GM12878 (cell line): ENCODE data around the gene AGTRAP. TPM values are rescaled to one million over a fixed set of nuclear protein-coding genes. Genes with fewer than 3 reads are reported as not detected.

Experiments used
- ATAC-seq: fragments of 200-7000 bp; cut with Tn5 transposase; 3 replicates; pipeline ENCODE4 v1.9.1; 2020; ENCODE audit warnings: mild to moderate bottlenecking, moderate library complexity
- BruUV-seq: library from RNA; stranded (reverse); fragments of 400-500 nt; replicated peaks from 2 replicates; lab custom pipeline; 2021; lab: Mats Ljungman, UMichigan
- CTCF ChIA-PET: fragments of 300-600 bp; sonication (Branson Sonifier 250); formaldehyde crosslinking; extraction: SDS; loops from one replicate; lab custom pipeline; 2021; ENCODE audit warnings: inconsistent platforms; lab: Yijun Ruan, JAX
- POLR2A ChIA-PET: fragments of 350-600 bp; formaldehyde crosslinking; extraction: SDS; loops from one replicate; lab custom pipeline; 2021; ENCODE audit warnings: inconsistent platforms; lab: Charles Lee
- RAD21 ChIA-PET: fragments of 300-600 bp; sonication (Branson Sonifier 250); formaldehyde crosslinking; loops from one replicate; lab custom pipeline; 2023; ENCODE audit warnings: antibody characterized with exemption; ENCODE audit not compliant: unreplicated experiment; lab: Charles Lee
- SMC1A ChIA-PET: fragments of 300-600 bp; sonication (Branson Sonifier 250); formaldehyde crosslinking; loops from one replicate; lab custom pipeline; 2023; ENCODE audit not compliant: unreplicated experiment, uncharacterized antibody; lab: Charles Lee
- DNase-seq: peaks from one replicate; pipeline ENCODE4 v3.0.0-alpha.2; 2011; ENCODE audit warnings: low read depth, low spot score
- FAIRE-seq: peaks from 3 replicates; lab custom pipeline; 2011; peaks lifted over from hg19 to GRCh38; lab: Jason Lieb, UNC
- H2AFZ ChIP-seq: 2 replicates; pipeline ENCODE4 v1.6.0; 2011; ENCODE audit warnings: low read depth, low read length, control low read depth; ENCODE audit not compliant: control insufficient read depth
- H3K27ac ChIP-seq: 2 replicates; pipeline ENCODE4 v1.5.1; 2011; ENCODE audit warnings: control low read depth; ENCODE audit not compliant: control insufficient read depth, insufficient read depth
- H3K27me3 ChIP-seq, 2 experiments: replicated peaks in 1 of 2; 2 replicates each; pipeline versions ENCODE4 v1.6.0 to v1.6.1; 2011; ENCODE audit warnings: low read length in 1 of 2; ENCODE audit not compliant: control insufficient read depth in 2 of 2, insufficient read depth in 2 of 2
- H3K36me3 ChIP-seq, 2 experiments: 2 replicates each; pipeline ENCODE4 v1.5.1; 2011; ENCODE audit warnings: low read length in 1 of 2; ENCODE audit not compliant: control insufficient read depth in 2 of 2, insufficient read depth in 2 of 2
- H3K4me1 ChIP-seq: 2 replicates; pipeline ENCODE4 v1.6.1; 2011; ENCODE audit warnings: mild to moderate bottlenecking, low read length, moderate library complexity, mixed read lengths; ENCODE audit not compliant: control insufficient read depth, insufficient read depth
- H3K4me2 ChIP-seq: 2 replicates; pipeline ENCODE4 v1.6.0; 2011; ENCODE audit warnings: control low read depth; ENCODE audit not compliant: control insufficient read depth, insufficient read depth
- H3K4me3 ChIP-seq: fragments of 200-600 bp; sonication (generic); 2 replicates; pipeline ENCODE4 v1.5.1; 2016
- H3K79me2 ChIP-seq: 2 replicates; pipeline ENCODE4 v1.6.0; 2011; ENCODE audit warnings: low read length; ENCODE audit not compliant: control insufficient read depth, insufficient read depth
- H3K9ac ChIP-seq: 2 replicates; pipeline ENCODE4 v1.8.0; 2011; ENCODE audit warnings: low read length, control low read depth, mixed read lengths; ENCODE audit not compliant: control insufficient read depth, insufficient read depth
- H3K9me3 ChIP-seq: replicated peaks from 3 replicates; pipeline ENCODE4 v1.5.1; 2011; ENCODE audit warnings: mild to moderate bottlenecking, low read length; ENCODE audit not compliant: control insufficient read depth, insufficient read depth
- H4K20me1 ChIP-seq: 2 replicates; pipeline ENCODE4 v1.6.0; 2011; ENCODE audit not compliant: control insufficient read depth, insufficient read depth
- ASH2L ChIP-seq: fragments of 300-600, 200-600 bp; sonication (generic); IDR thresholded peaks from 2 replicates; pipeline ENCODE4 v1.6.1; 2017; ENCODE audit warnings: low read depth, mild to moderate bottlenecking, borderline replicate concordance
- BHLHE40 ChIP-seq, 2 experiments: fragments of 450-650 bp in 1 of 2; IDR thresholded peaks; 2 replicates each; pipeline ENCODE4 v1.6.1; 2011 to 2017; ENCODE audit warnings: low read depth in 2 of 2, borderline replicate concordance in 1 of 2, improper control_type of control experiment in 1 of 2, low read length in 1 of 2, mild to moderate bottlenecking in 1 of 2
- DPF2 ChIP-seq: fragments of 450-650 bp; IDR thresholded peaks from 2 replicates; pipeline ENCODE4 v1.6.1; 2017; ENCODE audit warnings: mild to moderate bottlenecking
- ETV6 ChIP-seq, 2 experiments: fragments of 450-650 bp in 1 of 2; IDR thresholded peaks in 1 of 2; conservative IDR thresholded peaks in 1 of 2; 2 replicates each; pipeline ENCODE4 v1.6.1; 2014; ENCODE audit warnings: antibody characterized with exemption in 1 of 2, borderline replicate concordance in 1 of 2, low read depth in 1 of 2, mild to moderate bottlenecking in 1 of 2, moderate library complexity in 1 of 2
- HDAC6 ChIP-seq: fragments of 200-600 bp; sonication (generic); IDR thresholded peaks from one replicate; pipeline ENCODE4 v1.8.0; 2017; ENCODE audit warnings: antibody characterized with exemption; ENCODE audit not compliant: unreplicated experiment
- IKZF1 ChIP-seq: fragments of 450-650 bp; conservative IDR thresholded peaks from 2 replicates; pipeline ENCODE4 v1.6.1; 2017; ENCODE audit warnings: antibody characterized with exemption, mild to moderate bottlenecking
- KDM1A ChIP-seq: fragments of 200-600 bp; sonication (generic); IDR thresholded peaks from 2 replicates; pipeline ENCODE4 v1.6.1; 2016; ENCODE audit warnings: borderline replicate concordance
- MXI1 ChIP-seq: fragments of 150-350 bp; IDR thresholded peaks from 2 replicates; pipeline ENCODE4 v1.6.1; 2011; ENCODE audit warnings: low read depth, mild to moderate bottlenecking, inconsistent platforms, low read length, improper control_type of control experiment
- NR2C2 ChIP-seq: IDR thresholded peaks from 2 replicates; pipeline ENCODE4 v1.6.1; 2011; ENCODE audit warnings: borderline replicate concordance, low read depth; ENCODE audit not compliant: control insufficient read depth, insufficient read length
- POLR2AphosphoS2 ChIP-seq: IDR thresholded peaks from 2 replicates; pipeline ENCODE4 v1.6.1; 2011; ENCODE audit warnings: low read depth, mild to moderate bottlenecking, low read length, improper control_type of control experiment, moderate library complexity
- RFX5 ChIP-seq: IDR thresholded peaks from 2 replicates; pipeline ENCODE4 v1.6.1; 2011; ENCODE audit warnings: low read depth, low read length, improper control_type of control experiment
- SMARCA5 ChIP-seq: fragments of 450-650 bp; IDR thresholded peaks from 2 replicates; pipeline ENCODE4 v1.6.1; 2017; ENCODE audit warnings: mild to moderate bottlenecking
- TAF1 ChIP-seq: IDR thresholded peaks from 2 replicates; pipeline ENCODE4 v1.6.1; 2011; ENCODE audit warnings: mild to moderate bottlenecking, low read depth, low read length, borderline replicate concordance
- TBL1XR1 ChIP-seq: IDR thresholded peaks from 2 replicates; pipeline ENCODE4 v1.6.1; 2012; ENCODE audit warnings: low read depth, low read length, improper control_type of control experiment
- WGBS: methylation state at CpG from one replicate; pipeline ENCODE4 v1.1.6; 2016; ENCODE audit warnings: low lambda C conversion rate; ENCODE audit not compliant: insufficient replicate concordance, insufficient coverage; ENCODE audit errors: missing lambda C conversion rate; 5-methylcytosine and 5-hydroxymethylcytosine counted together
- in situ Hi-C: fragments of 300-500 bp; cut with MboI; formaldehyde crosslinking; loops from 9 replicates; pipeline ENCODE4 v1.14.3; 2018; ENCODE audit warnings: mixed read lengths
- intact Hi-C: fragments of 100-400 bp; cut with micrococcal nuclease; formaldehyde crosslinking; loops from one replicate; pipeline ENCODE4 v1.14.2; 2022; ENCODE audit not compliant: unreplicated experiment
- polyA plus RNA-seq, 11 experiments: library from polyadenylated mRNA; depleted of rRNA in 4 of 11; unstranded in 6 of 11; stranded (reverse) in 5 of 11; fragments of >200 nt; fragmentation: Nextera tagmentation in 4 of 11; fragmentation: Illumina TruSeq in 1 of 11; extraction: Ambion mirVana in 4 of 11; extraction: Trizol in 1 of 11; gene quantifications; 1 replicate in 1 of 11; 2 replicates in 10 of 11; pipeline versions ENCODE4 v1.2.1 to v1.2.3, GENCODE V29; 2011 to 2016; ENCODE audit warnings: inconsistent platforms in 2 of 11, missing spikeins in 2 of 11, low read depth in 1 of 11
- total RNA-seq, 4 experiments: library from RNA; depleted of rRNA in 3 of 4; stranded (reverse); fragments of >200 nt in 3 of 4; fragmentation: Illumina TruSeq in 1 of 4; extraction: Trizol in 1 of 4; gene quantifications; 2 replicates each; pipeline versions ENCODE4 v1.2.1 to v1.2.3, GENCODE V29; 2013 to 2021
- TF ChIP-seq, protein P1 (sequence below): fragments of 450-650 bp; IDR thresholded peaks from 2 replicates; pipeline ENCODE4 v1.6.1; 2016; ENCODE audit warnings: mild to moderate bottlenecking, moderate library complexity, borderline replicate concordance

The AGTRAP gene
- total and polyA plus RNA-seq, 10 of the 15 experiments (the other 5 are each of a cell fraction or from before 2014, with no cell fraction given) = 3.0 to 17.4 (median 10.2) TPM

- Histone ChIP-seq H3K27ac (no peak overlapping the region), H3K9me3 (no peaks in the 10 kb centered on the region), H3K4me3 (no peak overlapping the region)
- BruUV-seq = no TSS peak
- WGBS = 41% methylated on average over 11 of the region's 11 CpGs
- CTCF ChIA-PET = no interaction called here
- FAIRE-seq (no peak), ATAC-seq (no peak)
- intact Hi-C loops = no loop called here
- RAD21 ChIA-PET = no interaction called here
- POLR2A ChIA-PET = no interaction called here
- SMC1A ChIA-PET = no interaction called here
- TF ChIP-seq RFX5 (no peak), MXI1 (no peak), BHLHE40 (IDR thresholded peaks at IDR 0.05; ENCODE audit: borderline replicate concordance in 1 of 2, low read depth in 2 of 2, low read length in 1 of 2) (no peak), ETV6 (conservative IDR thresholded peaks at IDR 0.05 in 1 of 2, IDR thresholded peaks at IDR 0.05 in 1 of 2; ENCODE audit: borderline replicate concordance in 1 of 2, low read depth in 1 of 2) (no peak), TAF1 (no peak), POLR2AphosphoS2 (no peak), SMARCA5 (no peak), NR2C2 (no peak), IKZF1 (no peak), TBL1XR1 (no peak), KDM1A (no peak), DPF2 (no peak), HDAC6 (no peak), ASH2L (no peak)
- TF ChIP-seq, protein P1, sequence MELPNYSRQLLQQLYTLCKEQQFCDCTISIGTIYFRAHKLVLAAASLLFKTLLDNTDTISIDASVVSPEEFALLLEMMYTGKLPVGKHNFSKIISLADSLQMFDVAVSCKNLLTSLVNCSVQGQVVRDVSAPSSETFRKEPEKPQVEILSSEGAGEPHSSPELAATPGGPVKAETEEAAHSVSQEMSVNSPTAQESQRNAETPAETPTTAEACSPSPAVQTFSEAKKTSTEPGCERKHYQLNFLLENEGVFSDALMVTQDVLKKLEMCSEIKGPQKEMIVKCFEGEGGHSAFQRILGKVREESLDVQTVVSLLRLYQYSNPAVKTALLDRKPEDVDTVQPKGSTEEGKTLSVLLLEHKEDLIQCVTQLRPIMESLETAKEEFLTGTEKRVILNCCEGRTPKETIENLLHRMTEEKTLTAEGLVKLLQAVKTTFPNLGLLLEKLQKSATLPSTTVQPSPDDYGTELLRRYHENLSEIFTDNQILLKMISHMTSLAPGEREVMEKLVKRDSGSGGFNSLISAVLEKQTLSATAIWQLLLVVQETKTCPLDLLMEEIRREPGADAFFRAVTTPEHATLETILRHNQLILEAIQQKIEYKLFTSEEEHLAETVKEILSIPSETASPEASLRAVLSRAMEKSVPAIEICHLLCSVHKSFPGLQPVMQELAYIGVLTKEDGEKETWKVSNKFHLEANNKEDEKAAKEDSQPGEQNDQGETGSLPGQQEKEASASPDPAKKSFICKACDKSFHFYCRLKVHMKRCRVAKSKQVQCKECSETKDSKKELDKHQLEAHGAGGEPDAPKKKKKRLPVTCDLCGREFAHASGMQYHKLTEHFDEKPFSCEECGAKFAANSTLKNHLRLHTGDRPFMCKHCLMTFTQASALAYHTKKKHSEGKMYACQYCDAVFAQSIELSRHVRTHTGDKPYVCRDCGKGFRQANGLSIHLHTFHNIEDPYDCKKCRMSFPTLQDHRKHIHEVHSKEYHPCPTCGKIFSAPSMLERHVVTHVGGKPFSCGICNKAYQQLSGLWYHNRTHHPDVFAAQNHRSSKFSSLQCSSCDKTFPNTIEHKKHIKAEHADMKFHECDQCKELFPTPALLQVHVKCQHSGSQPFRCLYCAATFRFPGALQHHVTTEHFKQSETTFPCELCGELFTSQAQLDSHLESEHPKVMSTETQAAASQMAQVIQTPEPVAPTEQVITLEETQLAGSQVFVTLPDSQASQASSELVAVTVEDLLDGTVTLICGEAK = no peak
- TF ChIP-seq, all 136 proteins: peak for 0
- in situ Hi-C loops = no loop called here
- no peaks in the 10 kb centered on the region for H3K36me3 ChIP-seq
- no peak overlapping the region for H3K9ac ChIP-seq
- H3K4me1 ChIP-seq = 0 out of 2 replicates have a peak, but pooled peaks cover 4% of the 10 kb centered on the region
- no peak overlapping the region for H3K4me2 ChIP-seq
- DNase-seq = no peak
- no peaks in the 10 kb centered on the region for H3K27me3 ChIP-seq
- H2AFZ ChIP-seq = no peak overlapping the region; the same call in 1 of the 2 replicates
- no peaks in the 10 kb centered on the region for H4K20me1 ChIP-seq
- H3K79me2 ChIP-seq = no peaks in the 10 kb centered on the region
Measured at GRCh38 chr1:11771481-11772043, 35.6 kb downstream of the AGTRAP start.
